Measurements from ENCODE around the gene TIAM1.

- TF ChIP-seq CTCF (IDR thresholded peaks at IDR 0.05): no peak
- no peak for TF ChIP-seq POLR2A (IDR thresholded peaks at IDR 0.05)
- no peak for TF ChIP-seq POLR2AphosphoS5 (IDR thresholded peaks at IDR 0.05)
- TF ChIP-seq EP300 (IDR thresholded peaks at IDR 0.05): no peak
Measured at GRCh38 chr21:31133243-31133830, 210.7 kb downstream of the TIAM1 start.

All from stomach (tissue), 4 donors.